ENCODE data around the gene TRIB2.

Gene TRIB2

DNA sequence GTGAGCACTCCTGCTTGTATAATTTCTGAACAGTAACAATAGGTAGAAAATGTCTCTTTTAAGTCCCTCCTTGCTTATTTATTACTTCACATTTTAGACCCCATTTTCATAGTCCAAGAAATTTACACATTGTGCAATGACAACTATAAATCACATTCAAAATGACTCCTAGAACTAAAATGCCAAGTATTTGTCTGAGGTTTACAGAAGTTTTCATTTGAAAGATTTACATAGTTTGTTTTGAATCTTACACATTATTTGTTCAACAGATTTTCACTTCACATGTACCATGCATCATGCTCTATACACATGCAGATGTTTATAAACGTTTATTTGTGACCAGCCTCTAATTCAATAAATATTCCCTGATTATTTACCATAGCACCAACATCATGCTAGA is 15.7 kb upstream of the TRIB2 start:
- DNase-seq: peak; percentile 67

- DNase-seq: no peak
Observed at GRCh38 chr2:12701786-12702167, 15.0 kb upstream of the TRIB2 start.

DNA sequence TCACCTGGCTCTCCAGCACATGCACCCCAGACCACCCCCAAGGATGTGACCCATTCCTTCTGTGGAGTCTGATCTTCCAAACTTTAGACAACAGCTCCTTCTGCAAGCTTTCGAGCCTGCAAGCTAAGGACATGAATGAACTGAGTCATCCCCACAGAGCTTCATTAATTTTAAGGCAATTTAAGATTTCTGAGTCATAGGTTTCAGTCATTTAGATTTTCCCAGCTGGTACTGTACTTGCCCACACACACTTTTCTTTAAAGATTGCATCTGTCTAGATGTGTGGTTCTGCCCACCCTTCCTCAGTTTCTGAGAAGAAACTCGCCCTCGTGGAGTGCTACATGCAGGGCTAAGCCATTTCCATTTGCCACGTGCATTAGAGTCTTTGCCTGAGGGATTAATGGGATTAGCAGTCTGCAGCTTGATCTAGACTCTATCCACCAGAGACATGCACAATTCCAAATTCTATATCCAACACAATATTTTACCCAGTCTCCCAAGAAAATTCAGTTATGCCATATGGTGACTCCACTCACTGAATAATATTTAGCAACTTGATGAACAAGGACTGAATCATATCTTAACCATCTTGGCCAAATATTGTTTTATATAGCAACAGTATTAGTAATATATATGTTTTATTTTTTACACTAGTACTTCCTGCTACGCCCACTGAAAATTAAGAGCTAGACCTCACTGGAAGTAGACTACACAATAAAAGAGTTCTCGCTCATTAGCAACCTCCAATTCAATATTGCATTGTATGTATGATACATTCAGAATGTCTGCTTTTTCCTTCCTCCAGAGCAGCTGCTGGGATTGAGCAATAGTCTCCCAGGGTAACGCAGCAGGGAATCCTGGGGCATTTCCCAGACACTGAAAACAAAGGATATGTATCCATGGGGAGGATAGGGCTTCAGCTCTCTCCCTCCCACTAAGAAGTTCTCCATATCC is 14.3 kb upstream of the TRIB2 start:
- DNase-seq: peak; percentile 89

DNA sequence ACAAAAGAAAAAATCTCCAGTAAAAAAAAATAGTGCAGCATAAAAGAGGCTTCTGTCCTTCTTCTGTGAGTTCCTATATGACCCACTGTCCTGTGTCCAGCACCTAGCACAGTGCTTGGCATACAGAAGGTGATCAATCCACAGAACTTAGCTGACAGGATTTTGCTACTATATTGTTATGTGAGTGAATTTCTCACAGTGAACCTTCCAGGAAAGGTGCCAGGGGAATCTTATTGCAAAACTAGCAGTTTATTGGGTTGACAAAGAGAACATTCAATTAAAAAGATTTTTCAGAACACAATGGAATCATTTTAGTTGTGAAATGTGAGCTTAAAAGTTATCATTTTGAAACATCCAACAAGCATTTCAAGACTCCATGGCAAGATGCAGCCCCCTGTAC is 12.4 kb upstream of the TRIB2 start:
- no peak for DNase-seq

DNA sequence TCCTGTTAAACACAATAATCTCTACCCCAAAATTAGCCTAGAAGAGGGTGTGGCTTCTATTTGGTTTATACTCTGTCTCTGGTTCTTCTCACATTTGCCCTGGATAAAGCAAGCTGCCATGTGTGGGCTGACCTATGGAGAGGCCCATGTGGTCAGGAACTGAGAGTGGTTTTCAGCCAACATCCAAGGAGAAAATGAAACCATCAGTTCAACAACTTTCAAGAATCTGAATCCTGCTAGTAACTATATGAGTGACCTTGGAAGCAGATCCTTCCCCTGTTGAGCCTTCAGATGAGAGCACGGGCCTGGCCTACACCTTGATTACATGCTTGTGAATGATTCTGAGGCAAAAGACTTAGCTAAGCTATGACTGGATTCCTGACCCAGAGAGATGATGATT is 11.5 kb upstream of the TRIB2 start:
- DNase-seq: no peak

GRCh38 chr2:12705742-12706141 is 11.0 kb upstream of the TRIB2 start:
- no peak for DNase-seq

DNA sequence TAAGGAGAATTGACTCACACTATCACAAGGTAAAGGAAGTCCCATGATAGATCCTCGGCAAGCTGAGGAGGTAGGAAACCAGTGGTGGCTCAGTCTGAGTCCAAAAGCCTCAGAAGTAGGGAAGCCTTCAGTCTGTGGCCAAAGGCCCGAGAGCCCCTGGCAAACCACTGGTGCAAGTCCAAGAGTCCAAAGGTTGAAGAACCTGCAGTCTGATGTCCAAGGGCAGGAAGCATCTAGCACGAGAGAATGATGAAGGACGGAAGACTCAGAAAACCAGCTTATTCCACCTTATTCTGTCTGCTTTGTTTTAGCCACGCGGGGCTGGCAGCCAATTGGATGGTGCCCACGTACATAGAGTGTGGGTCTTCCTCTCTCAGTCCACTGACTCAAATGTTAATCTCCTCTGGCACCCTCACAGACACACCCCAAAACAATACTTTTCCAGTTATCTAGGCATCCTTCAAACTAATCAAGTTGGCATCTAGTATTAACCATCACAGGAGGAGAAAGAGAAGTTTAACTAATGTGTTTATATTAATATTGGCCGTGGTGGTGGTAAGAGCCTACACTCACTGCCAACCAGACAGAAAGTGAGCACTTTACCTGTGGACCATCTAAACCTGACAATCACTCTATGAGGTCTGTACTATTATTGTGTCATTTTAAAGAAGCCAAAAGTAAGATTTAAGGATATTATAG is 8.1 kb upstream of the TRIB2 start:
- no peak for DNase-seq

GRCh38 chr2:12709207-12709522 is 7.6 kb upstream of the TRIB2 start:
- no peak for DNase-seq

DNA sequence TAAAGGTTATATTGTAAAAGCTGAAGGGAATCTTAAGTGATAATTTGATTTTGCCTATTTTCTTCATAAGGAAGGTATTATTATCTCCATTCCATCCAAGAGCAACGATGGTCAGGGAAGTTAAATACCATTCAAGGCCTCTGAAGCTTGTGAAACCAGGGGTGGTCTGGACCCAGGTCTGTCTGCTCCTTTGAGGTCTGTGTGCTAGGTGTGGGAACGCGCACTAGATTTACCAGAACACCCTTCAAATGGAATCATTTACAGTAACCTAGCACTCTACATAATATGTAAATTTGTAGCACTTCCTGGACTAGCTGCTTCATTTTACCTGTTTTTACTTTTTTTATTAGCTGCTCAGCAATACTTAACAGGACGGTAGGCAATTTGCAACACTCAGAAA is 6.4 kb upstream of the TRIB2 start:
- DNase-seq: no peak

DNA sequence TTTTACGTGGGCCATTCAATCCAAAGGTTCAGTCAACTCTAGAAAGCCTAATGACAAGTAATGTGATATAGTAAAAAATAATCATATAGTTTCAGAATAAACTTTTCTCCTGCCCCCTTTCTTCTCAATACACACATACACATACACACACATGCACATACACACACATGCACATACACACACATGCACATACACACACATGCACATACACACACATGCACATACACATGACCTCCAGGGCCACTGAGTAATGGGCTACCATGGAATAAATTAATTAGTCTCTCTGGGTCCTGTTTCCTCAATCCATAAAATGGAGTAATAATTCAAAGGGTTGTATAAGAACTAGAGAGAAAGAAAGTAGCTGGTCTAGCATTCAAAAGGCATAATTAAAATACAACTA is 5.4 kb upstream of the TRIB2 start:
- no peak for DNase-seq

GRCh38 chr2:12712881-12713280 is 3.9 kb upstream of the TRIB2 start:
- peak; percentile 35 for DNase-seq

- peak; percentile 48 for DNase-seq
Observed at GRCh38 chr2:12714391-12715221, 2.1 kb upstream of the TRIB2 start.

DNA sequence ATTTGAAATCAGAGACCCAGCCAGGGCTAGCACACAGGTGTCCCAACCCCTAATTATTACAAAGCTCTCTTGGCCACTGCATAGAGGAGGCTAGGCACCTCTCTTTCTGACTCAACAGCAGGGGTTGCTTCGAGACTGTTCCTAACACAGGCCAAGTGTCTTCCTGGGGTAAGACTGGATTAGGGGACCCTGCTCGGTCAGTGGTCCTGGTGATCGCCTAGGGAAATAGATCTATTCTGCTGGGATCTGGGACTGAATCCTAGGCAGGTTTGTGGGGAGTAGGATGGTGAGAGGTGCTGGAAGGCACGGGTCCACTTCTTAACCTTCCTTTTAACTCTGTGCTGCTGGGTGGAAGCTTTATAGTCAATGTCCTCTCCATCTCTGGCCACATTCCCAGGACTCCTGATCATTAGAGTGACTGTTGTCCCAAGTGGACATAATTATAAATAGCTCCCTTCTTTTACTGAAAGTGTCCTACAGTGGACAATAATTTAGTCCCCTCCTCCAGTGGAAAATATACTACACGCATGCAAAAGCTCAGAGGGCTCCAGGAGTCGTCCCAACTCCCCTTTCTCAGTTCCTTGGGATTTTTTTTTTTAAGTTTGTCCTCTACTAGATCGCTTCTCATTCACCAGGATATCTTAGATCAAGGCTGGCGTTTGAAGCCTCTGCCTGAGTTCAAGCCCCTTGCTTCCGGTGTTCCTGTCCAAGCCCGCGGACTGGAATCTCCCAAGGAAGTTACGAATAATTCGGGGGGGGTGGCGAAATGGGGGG is 1.3 kb upstream of the TRIB2 start:
- DNase-seq: no peak

DNA sequence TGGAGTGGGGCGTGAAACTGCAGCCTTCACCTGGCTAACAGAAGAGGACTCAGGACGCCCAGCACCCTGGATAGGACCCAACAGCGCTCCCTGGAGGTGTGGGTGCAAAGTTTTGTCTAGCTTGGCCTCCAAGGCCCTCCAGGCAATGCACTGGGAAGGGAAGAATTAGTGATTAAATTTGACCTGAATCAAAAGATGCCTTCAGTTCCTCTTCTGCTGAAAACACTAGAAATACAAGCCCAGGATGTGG is 779 bp upstream of the TRIB2 start:
- DNase-seq: peak; percentile 69

- DNase-seq: peak; percentile 56
Observed at GRCh38 chr2:12717191-12718014, 667 bp downstream of the TRIB2 start.

- DNase-seq: peak; percentile 27
Observed at GRCh38 chr2:12718015-12718671, 1.4 kb downstream of the TRIB2 start.

DNA sequence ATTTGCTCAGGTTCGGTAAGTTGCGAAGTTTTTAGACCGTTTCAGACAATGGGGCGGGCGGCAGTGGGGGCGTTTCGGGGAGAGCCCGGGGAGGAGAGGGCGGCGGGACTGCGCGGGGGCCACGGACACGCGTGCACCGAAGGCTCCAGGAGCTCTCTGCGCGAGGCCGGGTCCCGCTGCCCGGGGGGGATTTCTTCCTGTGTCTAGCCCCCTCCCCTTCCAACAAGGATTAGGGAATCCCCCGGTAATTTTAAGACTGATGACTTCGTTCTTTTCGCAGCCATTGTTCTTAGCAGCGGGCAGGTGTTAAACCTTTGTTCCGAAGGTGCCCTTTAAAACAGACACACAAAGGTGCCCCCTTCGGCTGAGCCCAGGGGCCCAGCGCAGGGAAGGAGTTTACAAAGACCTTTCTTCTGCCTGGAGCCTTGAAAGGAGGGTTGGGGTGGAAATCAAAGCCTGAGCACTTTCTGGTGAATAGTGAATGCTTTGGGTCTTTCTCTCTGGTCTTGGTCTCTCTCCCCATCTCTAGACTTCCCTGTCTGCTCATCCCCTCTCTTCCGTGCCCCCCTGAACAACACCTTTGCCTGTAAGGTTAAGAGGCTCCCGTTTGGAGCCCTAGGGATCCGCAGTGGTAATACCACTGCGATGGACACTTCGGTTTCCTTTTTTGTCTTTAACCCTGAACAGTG is 2.1 kb downstream of the TRIB2 start:
- no peak for DNase-seq

DNA sequence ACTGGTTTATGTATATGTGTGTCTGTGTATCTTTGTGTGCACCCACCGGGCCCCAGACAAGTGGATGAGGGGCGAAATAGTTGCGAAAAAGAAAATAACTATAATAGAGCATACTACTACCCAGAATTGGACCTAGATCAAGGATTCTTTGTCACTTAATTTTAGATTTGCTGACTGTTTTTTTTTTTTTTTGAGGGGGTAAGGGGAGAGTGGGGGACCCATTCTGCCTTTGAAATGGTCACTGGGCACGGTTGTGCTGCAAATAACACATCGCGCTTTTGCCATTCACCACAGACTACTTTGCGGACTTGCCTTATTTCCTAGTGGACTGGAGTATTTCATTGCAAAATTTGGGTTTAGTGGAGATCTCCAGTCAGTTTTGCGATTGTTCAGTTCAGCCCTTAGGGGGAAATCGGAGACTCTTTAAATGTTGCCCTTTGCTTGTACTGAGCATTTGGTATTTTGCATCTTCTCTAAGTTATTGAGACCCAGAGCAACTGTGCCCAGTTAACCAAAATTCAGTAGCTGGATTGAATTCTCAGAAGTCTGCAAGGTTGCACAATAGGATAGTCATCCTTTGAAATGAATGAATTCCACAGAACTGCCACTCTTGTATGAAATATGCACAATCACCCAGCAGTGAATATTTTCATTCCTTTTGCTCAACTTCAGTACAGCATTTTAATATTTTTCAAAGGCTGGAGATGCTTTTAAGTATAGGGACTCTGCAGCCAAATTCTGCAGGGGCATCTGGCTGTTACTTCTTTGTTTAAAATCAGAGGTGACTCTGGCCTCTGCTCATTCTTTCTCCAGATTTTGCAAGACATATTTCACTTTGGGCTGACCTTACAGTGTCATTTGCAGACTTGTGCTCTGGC is 2.9 kb downstream of the TRIB2 start:
- DNase-seq: peak; percentile 77

DNA sequence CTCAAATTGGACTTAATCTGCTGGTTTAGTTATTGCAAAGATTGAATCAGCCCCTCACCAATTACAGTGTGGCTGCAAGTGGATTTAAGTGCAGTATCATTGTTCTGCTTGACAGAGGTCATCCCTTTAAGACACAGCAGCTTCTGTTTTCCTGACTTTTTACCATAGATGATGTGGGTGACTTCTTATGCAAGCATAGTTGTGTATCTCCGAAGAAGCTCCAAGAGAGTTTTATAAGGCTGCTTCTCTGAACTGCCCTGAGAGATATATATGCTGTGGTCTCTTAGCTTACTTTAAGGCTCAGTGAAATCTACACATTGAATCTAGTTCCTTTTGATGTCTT is 3.5 kb downstream of the TRIB2 start:
- DNase-seq: peak; percentile 28

Data from fibroblast of skin of abdomen (primary cell).